ENCODE measurements around the gene GRB14.
"Not testable (repeated sequence)": the region's sequence is repeated elsewhere in the genome, so short reads cannot be mapped to it uniquely, and the experiment has no call there.

The GRB14 gene

DNA sequence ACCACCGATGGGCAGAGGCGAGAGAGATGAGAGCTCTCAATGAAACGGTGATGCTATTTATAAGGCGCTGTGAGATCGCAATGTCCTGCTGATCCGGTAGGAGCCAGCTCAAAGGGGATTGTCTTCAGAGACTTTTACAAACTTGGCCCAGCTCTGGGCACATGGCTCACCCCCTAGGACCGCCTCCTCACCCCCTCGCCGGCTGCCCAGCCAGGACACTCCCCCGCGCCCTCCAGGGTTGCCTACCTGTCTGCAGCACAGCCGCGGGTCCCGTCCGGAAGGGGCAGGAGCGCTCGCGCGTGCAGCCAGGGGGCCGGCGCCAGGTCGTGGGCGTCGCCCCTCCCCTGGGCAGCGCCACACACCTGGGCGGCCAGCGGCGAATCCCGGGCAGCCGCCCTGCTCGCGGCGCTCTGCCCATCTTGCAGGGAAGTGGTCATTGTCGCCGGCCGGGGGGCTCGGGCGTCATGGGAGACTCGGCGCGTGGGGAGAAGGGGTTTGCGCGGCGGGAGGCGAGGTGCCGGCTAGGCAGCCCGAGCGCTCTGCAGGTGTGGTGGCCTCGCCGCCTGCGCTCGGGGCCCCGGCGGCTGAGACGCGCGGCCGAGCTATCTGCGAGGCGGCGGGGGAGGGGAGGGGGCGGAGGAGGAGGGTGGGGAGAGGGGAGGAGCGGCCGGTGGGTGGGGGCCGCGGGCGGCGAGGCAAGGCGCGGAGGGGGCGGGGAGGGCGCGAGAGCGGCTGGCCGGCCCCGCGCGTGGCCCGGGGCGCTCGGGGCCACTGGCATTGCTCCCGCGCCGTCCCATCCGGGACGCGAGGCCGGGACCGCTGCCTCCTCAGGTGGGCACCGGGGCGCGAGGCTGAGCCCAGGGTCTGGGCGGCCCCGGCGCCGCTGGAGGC, at the start of gene GRB14:
Gene GRB14, minus strand, starts transcription at position 610 of the 891 bp plus-strand sequence. Its CDS starts 173 bp downstream, at position 437.
- no peak for DNase-seq

GRCh38 chr2:164669291-164669690, 48.0 kb upstream of the GRB14 start:
- no peak for DNase-seq

DNA sequence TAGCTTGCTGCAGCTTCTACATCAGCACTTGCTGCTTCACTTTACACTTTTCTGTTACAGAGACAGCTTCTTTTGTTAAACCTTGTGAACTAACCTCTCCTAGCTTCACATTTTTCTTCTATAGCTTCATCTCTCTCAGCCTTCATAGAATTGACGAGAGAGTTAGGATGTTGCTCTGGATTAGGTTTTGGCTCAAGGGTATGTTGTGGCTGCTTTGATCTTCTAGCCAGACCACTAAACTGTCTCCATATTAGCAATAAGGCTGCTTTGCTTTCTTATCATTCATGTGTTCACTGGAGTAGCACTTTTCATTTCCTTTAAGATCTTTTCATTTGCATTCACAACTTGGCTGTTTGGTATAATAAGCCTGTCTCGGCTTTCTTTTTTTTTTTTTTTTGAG, 46.3 kb upstream of the GRB14 start:
- DNase-seq: no peak

DNA sequence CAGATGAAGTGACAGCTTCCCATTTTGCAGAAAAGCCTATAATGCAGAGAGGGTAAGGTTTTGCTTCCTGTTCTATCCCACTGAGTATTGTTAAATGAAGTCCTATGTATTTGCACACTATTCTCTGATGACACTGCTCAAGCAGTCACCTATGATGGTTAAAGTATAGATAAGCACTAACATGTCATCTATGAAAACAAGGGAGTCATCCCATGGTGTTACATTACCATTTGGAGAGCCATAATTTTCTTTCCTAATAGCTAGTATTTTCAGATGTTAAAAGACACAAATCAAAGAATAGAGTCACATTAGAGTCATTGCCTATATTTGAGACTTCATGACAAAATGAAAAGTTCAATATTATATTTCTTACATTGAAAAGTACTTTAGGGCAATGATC, 42.8 kb upstream of the GRB14 start:
- DNase-seq: no peak

- DNase-seq: no peak
Observed at GRCh38 chr2:164662868-164663631, 41.8 kb upstream of the GRB14 start.

GRCh38 chr2:164662066-164662465, 40.8 kb upstream of the GRB14 start:
- DNase-seq: no peak

DNA sequence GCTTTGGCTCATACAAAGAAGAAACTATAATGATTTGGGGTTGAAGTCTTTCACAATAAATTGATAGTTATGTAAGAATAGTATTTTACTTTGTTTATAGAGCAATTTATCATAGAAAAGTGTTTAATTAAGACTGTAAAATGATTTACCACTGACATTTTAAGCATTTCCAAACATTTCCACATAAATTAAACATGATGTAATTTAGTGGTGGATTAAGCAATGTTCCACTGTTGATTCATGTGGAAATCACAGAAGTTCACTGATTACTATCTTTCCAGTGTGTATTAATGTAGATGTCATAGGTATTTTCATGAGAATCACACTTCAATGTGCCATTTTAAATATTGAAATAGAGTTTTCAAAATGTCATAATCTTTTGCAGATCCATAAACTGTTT, 40.1 kb upstream of the GRB14 start:
- no peak for DNase-seq

DNA sequence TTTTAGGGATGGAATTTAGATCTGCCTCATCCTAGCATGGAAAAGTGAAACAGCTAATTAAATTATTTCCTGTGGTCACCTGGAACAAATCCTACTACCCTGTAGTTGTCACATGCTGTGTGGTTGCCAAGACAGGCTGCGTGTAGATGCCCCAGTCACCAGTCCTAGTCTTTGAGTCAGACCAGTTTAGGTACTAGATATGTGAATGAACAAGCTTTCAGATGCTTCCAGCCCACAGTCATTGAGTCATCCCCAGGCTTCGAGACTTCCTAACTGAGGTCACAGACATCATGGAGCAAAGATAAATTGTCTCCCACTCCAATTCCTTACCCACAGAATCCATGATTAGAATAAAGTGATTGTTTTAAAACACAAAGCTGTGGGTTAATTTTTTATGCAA, 35.8 kb upstream of the GRB14 start:
- DNase-seq: no peak

DNA sequence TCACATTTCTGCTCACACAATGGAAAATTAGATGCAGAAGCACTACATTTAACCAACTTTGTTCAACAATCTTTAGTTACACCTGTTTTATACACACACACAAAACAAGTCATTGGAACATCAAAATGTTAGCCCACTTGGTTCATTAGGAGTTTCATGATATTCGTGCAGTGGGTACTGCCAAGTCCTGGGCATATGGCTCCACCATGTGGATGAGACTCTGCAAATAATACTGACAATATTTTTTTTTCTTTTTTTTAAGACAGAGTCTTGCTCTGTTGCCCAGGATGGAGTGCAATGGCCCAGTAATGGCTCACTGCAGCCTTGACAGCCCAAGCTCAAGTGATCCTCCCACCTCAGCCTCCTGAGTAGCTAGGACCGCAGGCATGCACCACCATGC, 34.5 kb upstream of the GRB14 start:
- no peak for DNase-seq

GRCh38 chr2:164655336-164655735, 34.1 kb upstream of the GRB14 start:
- no peak for DNase-seq

- DNase-seq: no peak
Observed at GRCh38 chr2:164651361-164651760, 30.1 kb upstream of the GRB14 start.

DNA sequence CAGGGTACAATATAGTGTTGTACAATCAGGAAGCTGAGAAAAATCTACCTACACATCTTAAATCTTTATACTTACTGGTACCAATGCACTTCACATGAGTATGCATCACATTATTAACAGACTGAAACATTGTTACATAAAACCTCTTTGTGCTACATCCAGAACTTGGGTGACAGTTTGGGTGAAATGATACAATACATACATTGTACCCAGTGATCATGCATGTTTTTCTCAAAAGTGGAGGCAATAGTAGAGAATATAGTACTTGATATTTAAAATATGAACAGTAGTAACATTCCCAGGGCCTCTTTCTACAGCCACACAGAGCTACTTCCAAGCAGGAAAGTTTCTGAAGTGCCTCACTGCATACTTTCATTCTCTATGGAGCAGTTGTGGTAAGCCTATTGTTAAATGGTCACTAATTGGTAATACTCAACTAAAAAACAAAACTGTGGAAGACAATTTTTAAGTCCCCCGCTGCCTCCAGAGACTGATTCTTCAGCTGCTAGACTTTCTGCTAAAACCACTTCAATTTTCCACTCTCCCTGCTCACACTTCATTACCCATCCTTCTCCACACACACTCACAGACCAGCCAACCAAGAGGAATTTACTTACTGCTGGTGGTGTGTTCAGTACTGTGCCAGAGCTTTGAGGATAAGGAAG, 22.9 kb upstream of the GRB14 start:
- no peak for DNase-seq

DNA sequence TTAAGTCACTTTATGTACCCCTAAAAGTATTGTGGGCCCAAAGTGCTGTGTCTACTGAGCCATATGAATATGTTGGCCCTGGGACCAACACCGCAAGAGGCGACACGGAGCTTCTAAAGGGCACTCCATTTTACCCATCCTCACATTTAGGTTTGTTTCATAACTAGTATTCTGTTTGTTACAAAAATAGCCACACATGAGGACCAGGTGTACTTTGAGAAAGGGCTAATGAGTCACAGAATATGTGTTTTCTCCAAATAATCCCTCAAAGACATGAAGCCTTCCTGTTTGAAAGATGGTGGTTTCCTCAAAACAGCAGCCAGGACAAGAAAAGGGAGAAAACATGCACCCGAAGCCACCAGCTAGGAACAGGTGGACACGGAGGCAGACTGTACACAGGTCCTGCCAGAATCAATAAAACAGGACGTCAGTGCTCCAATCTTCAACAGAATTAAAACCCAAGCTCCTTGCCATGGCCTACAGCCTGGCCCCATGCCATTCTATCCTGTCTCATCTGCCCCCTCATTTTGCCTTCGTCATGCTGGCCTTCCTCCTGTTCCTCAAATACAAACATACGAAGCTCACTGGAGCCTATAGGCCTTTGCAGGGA, 21.8 kb upstream of the GRB14 start:
- DNase-seq: no peak

- no peak for DNase-seq
Observed at GRCh38 chr2:164642268-164642667, 21.0 kb upstream of the GRB14 start.

DNA sequence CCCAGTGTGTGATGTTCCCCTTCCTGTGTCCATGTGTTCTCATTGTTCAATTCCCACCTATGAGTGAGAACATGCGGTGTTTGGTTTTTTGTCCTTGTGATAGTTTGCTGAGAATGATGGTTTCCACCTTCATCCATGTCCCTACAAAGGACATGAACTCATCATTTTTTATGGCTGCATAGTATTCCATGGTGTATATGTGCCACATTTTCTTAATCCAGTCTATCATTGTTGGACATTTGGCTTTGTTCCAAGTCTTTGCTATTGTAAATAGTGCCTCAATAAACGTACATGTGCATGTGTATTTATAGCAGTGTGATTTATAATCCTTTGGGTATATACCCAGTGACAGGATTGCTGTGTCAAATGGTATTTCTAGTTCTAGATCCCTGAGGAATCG, 7.0 kb upstream of the GRB14 start:
- not testable (repeated sequence) for DNase-seq

- no peak for DNase-seq
Observed at GRCh38 chr2:164625378-164625971, 4.2 kb upstream of the GRB14 start.

DNA sequence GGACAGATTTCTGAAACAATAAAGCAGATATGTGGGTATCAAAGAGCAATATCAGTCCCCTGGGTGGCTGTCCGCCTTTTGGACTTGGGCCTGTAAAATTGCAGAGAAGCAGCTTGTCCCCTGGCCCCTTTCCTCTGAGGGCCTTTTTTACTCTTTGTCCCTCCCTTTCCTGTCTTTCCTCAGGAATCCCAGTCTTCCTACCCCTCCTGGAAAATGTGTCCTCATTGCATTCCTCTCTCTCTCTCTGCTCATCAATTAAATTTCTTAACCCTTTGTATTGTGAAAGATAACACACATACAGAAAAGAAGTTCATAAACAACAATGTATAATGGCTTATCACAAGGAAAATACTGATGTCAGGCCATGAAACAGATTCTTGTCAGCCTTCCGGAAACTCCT, 3.0 kb upstream of the GRB14 start:
- no peak for DNase-seq

- DNase-seq: no peak
Observed at GRCh38 chr2:164622338-164623106, 1.2 kb upstream of the GRB14 start.

GRCh38 chr2:164621764-164622105, 453 bp upstream of the GRB14 start:
- no peak for DNase-seq

DNA sequence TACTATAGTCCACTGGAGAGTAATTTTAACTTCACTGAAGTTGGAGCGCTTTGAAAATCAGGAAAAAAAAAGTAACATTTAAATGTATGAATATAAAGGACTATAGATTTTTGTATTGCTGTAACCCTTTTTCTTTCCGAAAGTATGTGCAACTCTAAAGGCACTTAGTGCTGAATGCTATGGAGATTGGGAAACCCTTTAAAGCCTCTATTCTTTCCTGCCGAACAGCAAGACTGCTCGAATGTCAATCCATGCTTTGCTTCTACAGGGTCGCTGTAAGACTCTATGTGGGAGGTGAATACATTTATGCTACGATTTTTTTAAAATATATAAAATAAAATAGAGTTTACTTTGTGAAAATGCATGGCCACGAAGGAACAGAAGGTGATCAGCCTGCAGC, 825 bp downstream of the GRB14 start:
- DNase-seq: no peak

DNA sequence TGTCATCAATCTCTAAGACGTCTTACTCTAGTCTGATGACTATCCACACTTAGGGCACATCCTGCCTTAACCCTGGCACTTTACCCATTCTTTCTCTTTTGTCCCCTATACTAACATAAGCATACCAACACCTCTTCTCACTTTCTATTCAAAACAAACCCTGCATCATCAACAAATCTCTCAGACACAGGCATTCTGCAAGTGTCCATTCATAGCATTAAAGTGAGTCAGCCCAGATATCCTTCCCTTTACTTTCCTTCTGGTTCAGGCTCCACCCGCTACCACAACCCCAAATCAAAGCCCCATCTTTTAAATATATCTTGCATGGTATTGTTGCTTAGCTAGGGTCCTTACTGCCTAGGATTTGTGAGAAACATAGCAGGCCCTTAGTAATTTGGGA, 3.8 kb downstream of the GRB14 start:
- no peak for DNase-seq

- DNase-seq: no peak
Observed at GRCh38 chr2:164613321-164613982, 7.8 kb downstream of the GRB14 start.

All from CD4-positive, alpha-beta T cell treated with Interleukin-17A for 1 hour (primary cell).